Left lobe of liver (tissue), 2 donors: Measurements from ENCODE around the gene IKZF2. TPM values are rescaled to one million over a fixed set of nuclear protein-coding genes. Genes with fewer than 3 reads are reported as not detected.

Source experiments
- ATAC-seq: fragments of 200-7000 bp; cut with Tn5 transposase; one replicate; pipeline ENCODE4 v1.9.1; 2020; ENCODE audit warnings: mild to moderate bottlenecking, moderate library complexity
- DNase-seq: peaks from one replicate; pipeline ENCODE4 v3.0.0-alpha.2; 2020; ENCODE audit warnings: low spot score
- total RNA-seq: library from RNA; stranded (reverse); gene quantifications from one replicate; pipeline ENCODE4 v1.2.1, GENCODE V29; 2021
- donor health status: DM: no; HTN: no; CAD: no; lungs with moderate emphysema.
- donor health status: DM: no; HTN: yes; CAD: no.

The IKZF2 gene
- total RNA-seq, 1 donor from 2014 or later: 1.8 TPM

DNA sequence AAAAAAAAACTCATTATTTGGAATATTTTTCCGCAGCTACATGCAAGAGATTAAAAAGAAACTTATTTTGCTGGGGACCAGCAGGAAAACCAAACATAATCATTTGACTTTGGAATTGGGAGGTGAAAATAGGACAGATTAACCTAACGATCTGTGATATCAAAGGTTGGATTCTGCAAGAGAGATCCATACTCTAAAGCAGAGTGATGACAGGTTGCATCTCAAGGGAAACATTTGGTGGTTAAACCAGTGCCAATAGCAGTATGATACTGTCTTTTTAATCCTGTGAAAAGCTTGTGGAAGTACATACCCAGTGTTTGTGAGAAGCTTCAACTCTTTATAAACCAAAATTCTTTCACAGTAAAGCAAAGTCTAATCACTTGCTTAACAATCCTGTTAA is 5.3 kb upstream of the IKZF2 start:
- ATAC-seq: peak; percentile 12
- DNase-seq: no peak

DNA sequence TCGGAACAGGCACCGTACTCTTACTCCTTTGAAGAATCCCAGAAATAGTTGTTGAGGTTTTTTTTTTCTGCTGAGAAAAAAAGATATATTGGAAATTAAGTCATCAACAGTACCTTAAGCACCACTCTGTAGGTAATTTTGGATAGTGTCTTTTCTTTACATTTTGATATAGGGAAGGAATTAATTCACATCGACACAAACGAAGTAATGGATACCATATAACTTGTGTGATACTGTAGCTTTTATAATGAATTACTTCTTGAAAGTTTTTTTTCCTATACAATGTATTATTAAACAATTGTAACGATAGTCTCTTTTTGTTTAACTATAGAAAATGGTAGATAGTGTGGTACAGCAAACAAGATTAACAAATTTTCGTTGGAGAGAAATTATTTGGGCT is 1.5 kb upstream of the IKZF2 start:
- no peak for ATAC-seq
- DNase-seq: no peak

DNA sequence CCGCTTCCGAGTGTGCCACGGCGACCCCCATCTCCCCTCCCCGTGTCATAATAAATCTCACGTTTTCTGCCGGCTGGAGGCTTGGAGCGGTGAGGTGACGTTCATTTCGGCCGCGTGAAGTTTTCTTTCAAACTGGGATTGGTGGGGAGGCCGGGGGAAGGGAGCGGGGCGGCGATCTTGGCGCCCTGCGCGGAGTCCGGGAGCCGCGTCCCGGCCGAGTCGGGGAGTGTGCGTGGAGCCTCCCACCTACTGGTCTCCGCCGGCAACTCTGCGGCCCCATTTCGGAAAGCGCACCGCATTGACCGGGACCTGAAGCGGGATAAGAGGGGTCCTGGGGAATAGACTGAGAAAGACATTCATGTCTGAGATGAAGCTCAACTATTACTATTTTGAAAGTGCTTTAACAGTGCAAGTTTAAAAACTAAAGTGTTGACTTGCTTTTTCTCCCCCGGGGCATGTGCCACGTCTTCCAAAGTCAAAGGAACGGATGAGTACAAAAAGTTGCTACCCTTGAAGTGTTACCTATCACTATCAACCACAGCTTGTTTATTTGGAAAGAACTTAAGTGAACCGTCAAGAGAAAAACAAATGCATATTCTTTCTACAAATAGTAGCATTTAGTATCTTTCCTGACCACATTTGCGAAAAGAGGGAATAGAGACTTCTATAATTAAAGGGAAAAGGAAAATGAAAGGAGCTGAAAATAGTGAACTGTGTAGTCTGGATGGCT is 818 bp upstream of the IKZF2 start:
- DNase-seq: peak; percentile 74
- peak; percentile 78 for ATAC-seq

DNA sequence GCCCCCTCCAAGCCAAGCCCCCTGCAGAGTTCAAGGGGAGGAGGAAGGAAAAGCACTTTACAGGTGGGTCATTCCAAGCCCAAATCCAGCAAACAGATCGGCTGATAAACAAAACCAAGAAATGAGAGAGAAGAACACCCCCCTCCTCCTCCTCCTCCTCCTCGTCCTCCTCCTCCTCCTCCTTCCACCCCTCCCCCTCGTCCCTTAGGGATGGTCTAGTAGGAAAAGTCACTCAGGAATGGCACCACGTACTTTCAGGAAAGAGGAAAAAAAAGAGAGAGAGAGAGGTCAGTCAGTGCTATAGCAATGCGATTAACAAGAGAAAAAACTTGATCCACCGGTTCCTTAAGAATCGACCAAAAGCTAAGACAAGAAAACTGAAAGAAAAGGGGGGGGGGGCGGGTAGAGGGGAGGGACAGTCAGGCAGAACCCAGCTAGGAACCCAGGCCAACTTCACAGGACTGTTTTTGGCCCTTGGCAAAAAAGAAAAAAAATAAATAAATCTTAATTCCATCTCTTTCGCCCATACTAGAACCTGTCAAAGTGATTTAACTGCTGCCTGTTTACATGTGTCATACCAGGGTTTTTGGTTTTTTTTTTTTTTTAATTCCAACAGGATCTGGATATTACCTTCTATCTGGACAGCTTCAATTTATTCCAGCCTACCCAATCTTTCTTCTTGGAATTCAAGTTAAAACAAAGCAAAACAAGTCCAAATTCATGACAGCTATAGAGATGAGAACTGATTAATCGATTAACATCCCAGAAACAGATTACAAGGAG is 906 bp downstream of the IKZF2 start:
- DNase-seq: no peak
- ATAC-seq: no peak

DNA sequence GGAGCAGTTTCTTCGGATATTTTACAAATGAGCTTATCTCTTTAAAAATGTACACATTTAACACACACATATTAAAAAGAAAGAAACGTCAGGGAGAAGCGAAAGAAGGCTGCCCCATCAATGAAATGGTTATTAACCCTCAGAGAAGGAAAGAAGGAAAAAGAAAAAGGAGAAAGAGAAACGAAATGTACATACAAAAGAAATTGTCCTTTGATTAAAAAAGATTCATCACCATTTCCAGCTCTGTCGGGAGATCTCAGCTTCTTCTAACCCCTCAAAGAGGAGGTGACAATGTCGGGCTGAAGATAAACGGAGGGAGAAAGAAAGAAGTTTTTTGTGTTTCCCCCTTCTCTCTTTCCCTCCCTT is 1.5 kb downstream of the IKZF2 start:
- ATAC-seq: no peak
- DNase-seq: no peak

DNA sequence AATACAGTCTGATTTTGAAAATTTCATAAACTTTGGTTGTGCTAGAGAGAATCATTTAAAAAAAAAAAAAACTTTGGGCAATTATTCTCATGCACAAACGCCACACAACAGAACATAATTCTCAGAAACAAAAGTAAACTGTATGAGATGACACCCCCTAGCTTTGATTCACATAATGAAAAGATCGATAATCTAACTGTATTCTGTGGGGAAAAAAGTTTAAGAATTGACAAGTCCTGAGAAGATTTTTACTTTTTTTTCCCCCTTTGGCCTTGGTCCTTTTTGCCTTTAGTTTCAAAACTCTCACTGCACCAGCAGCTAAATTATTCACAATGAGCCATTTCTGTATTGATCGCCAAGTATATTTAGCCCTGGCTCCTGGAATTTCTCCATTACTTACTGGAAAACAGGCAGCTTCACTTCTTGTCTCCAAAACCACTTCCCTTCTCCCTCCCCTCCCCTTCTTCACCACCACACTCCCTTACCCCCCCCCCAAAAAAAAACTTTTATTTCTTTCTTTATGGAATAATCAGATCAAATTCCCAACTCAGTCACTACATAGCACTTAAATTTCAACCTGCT is 2.0 kb downstream of the IKZF2 start:
- no peak for DNase-seq

DNA sequence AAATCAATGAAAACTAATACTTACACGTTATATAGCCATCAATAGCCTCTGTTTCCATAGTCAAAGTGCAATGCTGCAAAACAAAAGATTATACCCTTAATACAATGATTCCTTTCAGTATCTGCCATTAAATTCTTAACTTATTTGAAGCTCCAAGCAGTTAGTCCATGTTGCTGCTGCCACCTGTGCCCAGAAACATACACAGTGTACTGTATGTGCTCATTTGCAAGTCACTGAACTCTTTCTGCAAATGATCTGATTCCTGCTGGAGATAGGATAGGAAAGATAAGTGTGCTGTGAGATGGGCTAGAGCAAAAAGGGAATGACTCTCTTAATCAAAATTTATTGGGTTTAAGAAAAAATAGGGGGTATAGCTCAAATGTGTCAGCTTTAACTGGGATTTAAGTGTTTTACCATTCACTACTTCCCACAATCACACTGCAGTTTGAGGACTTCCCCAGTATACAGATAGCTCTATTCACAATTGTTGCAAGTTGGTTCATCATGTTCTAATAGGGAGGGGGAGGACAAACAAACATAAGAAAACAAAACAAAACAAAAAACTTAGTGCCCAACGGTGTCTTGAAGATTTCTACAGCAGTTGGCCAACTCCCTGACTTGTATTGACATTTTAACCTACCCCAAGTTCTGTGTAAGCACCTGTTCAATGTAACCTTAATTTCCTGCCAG is 2.7 kb downstream of the IKZF2 start:
- no peak for DNase-seq
- ATAC-seq: no peak

More for the DNA sequence above, 2.0 kb downstream of the IKZF2 start:
- no peak for ATAC-seq

DNA sequence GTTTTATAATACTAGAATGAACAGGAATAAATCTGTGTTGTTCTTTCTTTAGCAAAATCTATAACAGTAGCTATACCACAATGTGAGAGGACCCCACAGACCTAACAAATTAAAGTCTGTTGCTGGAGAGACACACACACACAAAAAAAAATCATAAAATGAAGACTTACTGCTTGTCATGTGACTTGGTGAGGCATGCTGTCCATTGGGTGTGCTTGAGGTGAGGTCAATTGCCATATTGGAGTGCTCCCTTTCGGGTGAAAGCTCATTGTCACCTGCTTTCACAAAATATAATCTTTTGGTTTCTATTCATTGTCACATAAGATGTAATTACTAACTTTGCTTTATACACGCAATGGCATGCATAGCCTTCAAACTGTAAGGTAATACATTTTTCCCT is 3.9 kb downstream of the IKZF2 start:
- DNase-seq (no peak), ATAC-seq (no peak)

DNA sequence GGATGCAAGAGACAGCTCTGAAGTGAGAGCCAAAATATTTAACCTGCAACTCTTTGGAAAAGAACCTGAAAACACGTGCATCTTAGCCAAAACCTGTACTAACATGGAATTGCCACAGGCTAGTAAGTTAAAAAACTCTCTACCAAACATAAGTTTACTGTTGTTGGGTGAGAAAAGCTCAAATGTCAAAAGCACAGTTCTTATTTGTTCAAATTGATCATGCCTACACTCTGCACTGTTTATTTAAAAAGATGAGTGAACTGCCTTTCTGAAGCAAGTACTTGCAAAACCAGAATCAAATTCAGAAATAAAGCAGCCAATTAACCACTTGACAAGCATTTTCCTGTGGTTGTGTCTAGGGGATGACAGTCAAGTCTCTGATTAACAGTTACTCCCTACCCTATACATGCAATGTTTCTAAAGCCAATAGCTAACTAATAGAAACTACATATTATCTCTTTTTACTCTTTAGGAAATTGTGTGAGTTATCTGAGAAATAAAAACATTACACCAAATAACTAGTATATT is 5.6 kb downstream of the IKZF2 start:
- ATAC-seq (peak; percentile 68), DNase-seq (no peak)

DNA sequence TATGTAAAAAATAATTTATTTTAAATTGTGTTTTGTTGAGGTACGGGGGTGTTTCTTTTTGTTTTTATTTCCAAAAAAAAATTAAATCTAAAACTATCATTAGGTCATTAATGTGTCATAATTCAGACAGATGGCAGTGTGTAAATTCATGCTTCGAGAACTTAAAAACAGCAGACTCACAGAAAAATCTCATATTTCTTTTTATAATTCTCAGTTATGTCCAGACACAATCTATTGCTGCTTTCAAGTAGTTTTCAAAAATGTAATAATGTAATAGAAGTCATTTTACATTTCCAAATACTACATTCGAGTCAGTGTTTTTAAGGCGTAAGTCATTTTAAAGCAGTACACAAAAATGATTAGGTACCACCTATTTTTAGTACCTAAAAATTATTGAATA is 14.3 kb downstream of the IKZF2 start:
- ATAC-seq (no peak), DNase-seq (no peak)

DNA sequence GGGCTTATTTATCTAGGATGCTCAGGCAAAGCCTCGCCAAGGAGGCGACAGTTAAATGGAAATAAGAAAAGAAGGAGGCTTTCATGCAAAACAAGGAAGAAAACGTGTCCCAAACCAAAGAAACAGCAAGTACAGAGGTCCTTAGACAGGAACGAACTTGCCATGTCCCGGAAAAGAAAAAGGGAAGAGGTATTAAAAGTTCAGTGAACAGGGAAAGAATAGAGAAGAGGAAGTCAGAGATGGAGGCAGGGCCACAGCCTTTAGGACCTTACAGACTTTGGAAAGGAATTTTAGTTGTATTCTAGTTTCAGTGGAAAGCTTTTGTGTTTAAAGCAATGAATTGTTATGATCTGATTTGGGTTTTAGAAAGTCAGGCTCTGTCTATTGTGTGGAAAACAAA is 22.1 kb downstream of the IKZF2 start:
- no peak for DNase-seq
- ATAC-seq: peak; percentile 26

DNA sequence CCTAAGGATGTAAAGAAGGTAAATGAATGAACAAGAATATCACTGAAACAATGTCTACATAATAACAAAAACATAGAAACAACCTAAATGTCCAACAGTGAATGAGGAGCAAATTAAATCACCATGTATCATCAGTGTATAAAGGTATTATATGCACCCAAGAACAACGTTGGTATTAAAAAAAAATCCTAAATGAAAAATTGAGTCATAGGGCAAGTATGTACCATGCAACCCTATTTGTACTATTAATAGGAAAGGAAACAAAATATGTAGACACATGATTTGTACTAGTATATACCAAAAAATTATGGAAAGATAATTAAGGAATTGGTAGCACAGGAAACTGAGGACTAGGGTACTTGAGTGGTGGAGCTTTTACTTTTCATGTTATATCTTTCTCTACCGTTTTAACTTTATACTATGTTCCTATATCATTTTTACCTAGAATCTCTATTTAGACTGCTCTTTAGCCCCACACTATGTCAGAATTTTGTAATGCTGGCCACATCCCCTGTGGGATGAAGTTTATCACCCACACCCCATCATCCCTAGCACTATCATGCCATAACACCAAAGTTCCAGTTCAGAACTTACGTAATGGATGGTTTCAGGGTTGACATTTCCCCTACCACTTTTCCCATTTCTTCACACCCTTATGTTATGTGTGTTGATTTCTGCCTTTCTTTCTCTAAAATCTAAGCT is 25.6 kb downstream of the IKZF2 start:
- DNase-seq (no peak), ATAC-seq (no peak)

DNA sequence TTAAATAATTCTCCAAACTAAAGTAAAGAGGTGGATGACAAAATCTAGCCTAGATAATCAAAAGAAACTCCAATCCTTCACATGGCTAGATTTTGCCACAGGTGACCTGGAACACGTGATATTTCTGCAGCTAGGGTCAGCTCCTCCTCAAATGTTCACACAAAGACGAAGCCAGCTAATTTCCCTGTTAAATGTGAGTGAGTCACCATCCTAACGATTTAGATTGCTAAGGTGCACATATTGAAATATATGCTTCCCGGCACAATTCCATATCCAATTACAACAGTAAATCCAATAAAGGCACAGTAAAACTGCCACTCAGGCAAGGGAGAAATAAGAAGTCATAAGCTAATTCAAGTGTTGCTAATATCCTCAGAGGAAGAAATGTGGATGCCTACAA is 28.7 kb downstream of the IKZF2 start:
- DNase-seq (no peak), ATAC-seq (no peak)

DNA sequence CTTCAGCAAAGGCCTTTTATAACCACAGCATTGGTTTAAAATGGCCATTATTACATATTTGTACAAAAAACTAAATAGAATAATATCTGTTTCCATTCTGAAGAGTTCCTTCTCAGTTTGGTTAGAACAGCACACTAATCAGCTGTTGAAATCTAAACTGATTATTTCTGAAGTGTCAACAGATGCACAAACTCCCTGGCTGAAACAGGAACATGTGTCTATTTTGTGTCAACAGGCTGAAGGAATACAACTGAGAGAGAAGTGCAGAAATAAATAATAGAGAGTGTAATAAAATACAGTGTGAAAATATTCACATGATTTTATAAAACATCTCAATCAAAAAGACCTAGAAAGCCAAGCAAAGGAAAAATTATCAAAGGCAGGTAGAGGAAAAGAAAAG is 29.7 kb downstream of the IKZF2 start:
- no peak for ATAC-seq
- DNase-seq: no peak

DNA sequence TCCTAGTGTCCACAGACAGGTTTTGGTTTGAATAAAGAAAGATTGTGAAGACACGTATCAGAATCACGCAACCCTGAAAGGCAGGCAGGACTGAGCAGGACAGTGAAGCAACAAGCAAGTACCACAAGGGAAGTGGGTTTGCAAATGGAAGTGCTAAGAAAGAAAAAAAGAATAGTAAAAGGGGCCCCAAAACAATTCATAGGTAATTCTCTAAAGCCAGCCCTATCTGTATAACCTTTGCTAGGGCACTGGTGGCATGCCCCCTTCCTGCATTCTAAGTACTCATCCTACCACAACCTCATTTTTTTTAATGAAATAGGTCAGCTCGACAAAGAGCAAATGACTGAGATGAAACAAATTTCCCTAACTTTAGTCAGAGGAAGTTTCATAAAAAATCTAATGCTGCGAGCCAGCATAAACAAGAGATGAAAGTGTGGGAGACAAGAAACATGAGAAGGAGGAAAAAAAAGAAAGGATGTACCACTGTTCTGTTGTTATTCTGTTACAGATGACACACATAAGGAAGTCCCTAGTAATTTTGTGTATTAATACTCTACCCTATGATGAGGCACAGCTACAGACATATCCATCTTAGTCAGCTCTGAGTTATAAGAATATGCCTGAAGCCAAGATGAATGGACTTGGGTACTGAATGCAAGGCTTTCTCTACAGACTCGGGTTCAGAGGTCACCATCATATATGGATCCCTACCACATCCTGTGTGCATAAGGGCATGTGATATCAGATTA is 32.2 kb downstream of the IKZF2 start:
- ATAC-seq: no peak
- no peak for DNase-seq

DNA sequence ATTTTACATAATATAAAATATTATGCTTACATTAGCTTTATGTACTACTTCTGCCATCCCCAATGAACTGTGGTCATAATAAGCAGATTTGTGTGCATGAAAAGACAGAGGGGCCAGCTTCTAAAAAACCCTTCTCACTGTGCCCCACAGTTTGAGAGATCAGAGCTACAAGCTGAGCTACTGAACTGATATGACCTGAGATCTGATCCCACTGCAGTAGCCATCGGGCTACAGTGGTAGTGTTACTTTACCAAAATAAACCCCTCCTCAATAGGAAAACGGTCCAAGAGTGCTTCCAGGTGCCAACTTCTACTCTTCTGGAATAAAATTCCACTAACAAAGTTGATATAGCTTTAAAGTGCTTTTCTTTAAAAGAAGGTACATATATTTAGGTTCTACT is 43.1 kb downstream of the IKZF2 start:
- DNase-seq (no peak), ATAC-seq (no peak)

DNA sequence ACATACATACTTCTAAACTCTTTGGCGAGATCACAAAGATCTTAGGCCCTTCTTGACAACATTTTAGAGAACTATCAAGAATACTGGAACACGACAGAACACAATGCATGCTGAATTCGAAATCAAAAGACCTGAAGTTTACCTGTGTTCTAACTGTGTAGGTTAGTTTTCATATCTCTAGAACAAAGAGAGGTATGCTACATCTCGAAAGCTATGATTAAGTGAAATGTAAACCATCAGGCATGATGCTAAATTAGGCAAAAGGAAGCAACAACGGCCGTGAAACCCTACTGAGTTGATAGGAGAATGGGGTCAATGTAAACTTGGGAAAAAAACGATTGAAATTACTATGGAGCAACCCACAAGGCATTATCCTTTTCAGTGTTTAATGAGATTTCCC is 43.7 kb downstream of the IKZF2 start:
- DNase-seq: no peak

DNA sequence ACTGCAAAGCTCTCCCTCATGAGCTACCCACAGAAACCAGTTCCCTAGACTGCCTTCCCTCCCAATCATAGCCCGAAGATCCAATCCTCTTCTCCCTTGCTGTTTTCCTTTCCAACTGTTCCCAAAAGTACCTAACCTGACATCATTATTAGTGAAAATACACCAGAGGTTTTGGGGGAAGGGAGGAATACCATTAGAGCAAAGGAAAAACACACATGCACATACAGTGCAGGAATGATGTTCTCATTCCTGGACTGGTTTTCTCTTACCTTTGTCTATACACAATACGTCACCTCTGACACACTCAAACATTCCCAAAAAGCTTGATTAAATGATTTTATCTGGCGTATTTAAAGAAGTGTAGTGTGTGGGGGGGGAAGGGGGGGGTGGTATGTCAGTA is 46.2 kb downstream of the IKZF2 start:
- DNase-seq: no peak
- no peak for ATAC-seq

More for the DNA sequence above, 43.7 kb downstream of the IKZF2 start:
- no peak for ATAC-seq

DNA sequence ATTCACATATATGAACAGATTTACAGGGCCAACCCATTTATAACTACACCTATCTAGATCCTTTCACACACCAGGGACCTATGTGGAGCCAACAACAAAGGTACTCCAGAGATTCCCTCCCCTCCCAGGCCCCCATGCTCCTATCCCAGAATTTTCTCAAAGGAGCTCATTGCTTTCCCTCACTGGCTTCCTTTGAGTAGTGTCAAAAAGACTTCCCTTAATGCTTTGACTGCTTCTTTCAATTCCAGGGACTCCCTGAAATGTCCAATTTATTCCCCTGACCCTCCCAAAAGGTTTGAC is 46.6 kb downstream of the IKZF2 start:
- DNase-seq (no peak), ATAC-seq (no peak)
